ENCODE measurements around the gene AUTS2. TPM values are rescaled to one million over a fixed set of nuclear protein-coding genes. Genes with fewer than 3 reads are reported as not detected.

Gene AUTS2
- total and polyA plus RNA-seq, 2 experiments from 2014 or later, result 32.0 to 91.0 TPM

DNA sequence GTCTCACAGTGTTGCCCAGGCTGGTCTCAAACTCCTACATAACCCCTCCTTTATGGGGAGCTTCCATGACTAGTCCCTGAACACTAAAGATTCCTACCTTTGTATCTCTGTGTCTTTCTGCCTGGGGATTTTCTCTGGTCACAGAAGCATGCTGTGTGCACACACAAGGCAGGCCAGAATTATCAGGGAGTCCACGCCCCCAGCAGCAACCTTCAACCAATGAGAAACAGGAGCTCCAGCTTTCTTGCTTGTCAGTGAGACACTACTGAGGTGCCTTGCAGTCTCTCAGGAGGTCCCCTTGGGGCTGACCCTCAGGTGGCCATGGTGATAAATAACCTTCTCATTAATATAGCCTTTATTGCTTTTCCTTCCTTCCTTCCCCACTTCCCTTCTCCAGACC lies 45.1 kb upstream of the AUTS2 start:
- H3K4me2 ChIP-seq, result no peak overlapping the region
- 0 out of 2 replicates have a peak, but pooled peaks cover 5% of the 10 kb centered on the region for H3K4me1 ChIP-seq (ENCODE audit: insufficient read depth)
- DNase-seq (ENCODE audit: low spot score), result no peak
- TF ChIP-seq ZNF114 (CRISPR knock-in tag; IDR thresholded peaks at IDR 0.05), result no peak
- TF ChIP-seq, protein P1, sequence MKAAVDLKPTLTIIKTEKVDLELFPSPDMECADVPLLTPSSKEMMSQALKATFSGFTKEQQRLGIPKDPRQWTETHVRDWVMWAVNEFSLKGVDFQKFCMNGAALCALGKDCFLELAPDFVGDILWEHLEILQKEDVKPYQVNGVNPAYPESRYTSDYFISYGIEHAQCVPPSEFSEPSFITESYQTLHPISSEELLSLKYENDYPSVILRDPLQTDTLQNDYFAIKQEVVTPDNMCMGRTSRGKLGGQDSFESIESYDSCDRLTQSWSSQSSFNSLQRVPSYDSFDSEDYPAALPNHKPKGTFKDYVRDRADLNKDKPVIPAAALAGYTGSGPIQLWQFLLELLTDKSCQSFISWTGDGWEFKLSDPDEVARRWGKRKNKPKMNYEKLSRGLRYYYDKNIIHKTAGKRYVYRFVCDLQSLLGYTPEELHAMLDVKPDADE (IDR thresholded peaks at IDR 0.05), result no peak
- no peak for TF ChIP-seq EZH2 (IDR thresholded peaks at IDR 0.05; ENCODE audit: low read depth, unreplicated experiment)
- TF ChIP-seq, protein P2, sequence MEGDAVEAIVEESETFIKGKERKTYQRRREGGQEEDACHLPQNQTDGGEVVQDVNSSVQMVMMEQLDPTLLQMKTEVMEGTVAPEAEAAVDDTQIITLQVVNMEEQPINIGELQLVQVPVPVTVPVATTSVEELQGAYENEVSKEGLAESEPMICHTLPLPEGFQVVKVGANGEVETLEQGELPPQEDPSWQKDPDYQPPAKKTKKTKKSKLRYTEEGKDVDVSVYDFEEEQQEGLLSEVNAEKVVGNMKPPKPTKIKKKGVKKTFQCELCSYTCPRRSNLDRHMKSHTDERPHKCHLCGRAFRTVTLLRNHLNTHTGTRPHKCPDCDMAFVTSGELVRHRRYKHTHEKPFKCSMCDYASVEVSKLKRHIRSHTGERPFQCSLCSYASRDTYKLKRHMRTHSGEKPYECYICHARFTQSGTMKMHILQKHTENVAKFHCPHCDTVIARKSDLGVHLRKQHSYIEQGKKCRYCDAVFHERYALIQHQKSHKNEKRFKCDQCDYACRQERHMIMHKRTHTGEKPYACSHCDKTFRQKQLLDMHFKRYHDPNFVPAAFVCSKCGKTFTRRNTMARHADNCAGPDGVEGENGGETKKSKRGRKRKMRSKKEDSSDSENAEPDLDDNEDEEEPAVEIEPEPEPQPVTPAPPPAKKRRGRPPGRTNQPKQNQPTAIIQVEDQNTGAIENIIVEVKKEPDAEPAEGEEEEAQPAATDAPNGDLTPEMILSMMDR (conservative IDR thresholded peaks at IDR 0.05; ENCODE audit: low read depth in 2 of 2), result no peak
- TF ChIP-seq, protein P3, sequence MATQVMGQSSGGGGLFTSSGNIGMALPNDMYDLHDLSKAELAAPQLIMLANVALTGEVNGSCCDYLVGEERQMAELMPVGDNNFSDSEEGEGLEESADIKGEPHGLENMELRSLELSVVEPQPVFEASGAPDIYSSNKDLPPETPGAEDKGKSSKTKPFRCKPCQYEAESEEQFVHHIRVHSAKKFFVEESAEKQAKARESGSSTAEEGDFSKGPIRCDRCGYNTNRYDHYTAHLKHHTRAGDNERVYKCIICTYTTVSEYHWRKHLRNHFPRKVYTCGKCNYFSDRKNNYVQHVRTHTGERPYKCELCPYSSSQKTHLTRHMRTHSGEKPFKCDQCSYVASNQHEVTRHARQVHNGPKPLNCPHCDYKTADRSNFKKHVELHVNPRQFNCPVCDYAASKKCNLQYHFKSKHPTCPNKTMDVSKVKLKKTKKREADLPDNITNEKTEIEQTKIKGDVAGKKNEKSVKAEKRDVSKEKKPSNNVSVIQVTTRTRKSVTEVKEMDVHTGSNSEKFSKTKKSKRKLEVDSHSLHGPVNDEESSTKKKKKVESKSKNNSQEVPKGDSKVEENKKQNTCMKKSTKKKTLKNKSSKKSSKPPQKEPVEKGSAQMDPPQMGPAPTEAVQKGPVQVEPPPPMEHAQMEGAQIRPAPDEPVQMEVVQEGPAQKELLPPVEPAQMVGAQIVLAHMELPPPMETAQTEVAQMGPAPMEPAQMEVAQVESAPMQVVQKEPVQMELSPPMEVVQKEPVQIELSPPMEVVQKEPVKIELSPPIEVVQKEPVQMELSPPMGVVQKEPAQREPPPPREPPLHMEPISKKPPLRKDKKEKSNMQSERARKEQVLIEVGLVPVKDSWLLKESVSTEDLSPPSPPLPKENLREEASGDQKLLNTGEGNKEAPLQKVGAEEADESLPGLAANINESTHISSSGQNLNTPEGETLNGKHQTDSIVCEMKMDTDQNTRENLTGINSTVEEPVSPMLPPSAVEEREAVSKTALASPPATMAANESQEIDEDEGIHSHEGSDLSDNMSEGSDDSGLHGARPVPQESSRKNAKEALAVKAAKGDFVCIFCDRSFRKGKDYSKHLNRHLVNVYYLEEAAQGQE (IDR thresholded peaks at IDR 0.05; ENCODE audit: unreplicated experiment), result no peak
- TF ChIP-seq CREB1 (CRISPR knock-in tag; IDR thresholded peaks at IDR 0.05; ENCODE audit: low read depth), result no peak
- TF ChIP-seq ZNF331 (CRISPR knock-in tag; IDR thresholded peaks at IDR 0.05; ENCODE audit: low read depth), result no peak
- no peak for TF ChIP-seq ZNF462 (CRISPR knock-in tag; IDR thresholded peaks at IDR 0.05)
- no peak for TF ChIP-seq JUNB (IDR thresholded peaks at IDR 0.05; ENCODE audit: unreplicated experiment)
- TF ChIP-seq NANOG (IDR thresholded peaks at IDR 0.05; ENCODE audit: borderline replicate concordance), result no peak
- no peak for TF ChIP-seq STAT1 (IDR thresholded peaks at IDR 0.05; ENCODE audit: unreplicated experiment)
- TF ChIP-seq EZH2phosphoT487 (IDR thresholded peaks at IDR 0.05; ENCODE audit: unreplicated experiment), result no peak
- TF ChIP-seq POLR2AphosphoS5 (IDR thresholded peaks at IDR 0.05; ENCODE audit: low read depth), result no peak
- ATAC-seq, result no peak
- Mint-ChIP-seq H3K4me3 (no peak overlapping the region), H3K36me3 (ENCODE audit: low read depth) (no peaks in the 10 kb centered on the region), H3K27ac (no peak overlapping the region), H3K27me3 (ENCODE audit: insufficient read depth, low read depth, poor library complexity) (peaks cover 2% of the 10 kb centered on the region), H3K4me1 (no peaks in the 10 kb centered on the region), H3K9me3 (no peaks in the 10 kb centered on the region)
- no peaks in the 10 kb centered on the region for H3K27me3 ChIP-seq (ENCODE audit: insufficient read depth)
- no peaks in the 10 kb centered on the region for H4K20me1 ChIP-seq (replicated peaks; ENCODE audit: insufficient read depth)
- no peaks in the 10 kb centered on the region for H3K9me2 ChIP-seq (ENCODE audit: insufficient read depth)
- no peaks in the 10 kb centered on the region for H3K79me2 ChIP-seq (replicated peaks; ENCODE audit: insufficient read depth)
- no peaks in the 10 kb centered on the region for H3F3A ChIP-seq (replicated peaks; ENCODE audit: low read depth)
- no peaks in the 10 kb centered on the region for H3K36me3 ChIP-seq (ENCODE audit: insufficient read depth)
- no peak overlapping the region for H2AFZ ChIP-seq
- no peak overlapping the region for H3K4me3 ChIP-seq
- no peak overlapping the region for H3K27ac ChIP-seq (ENCODE audit: low read depth)

Data from GM23338 (cell line).